NT2/D1 (cell line): ENCODE measurements around the gene RPTOR.

Source experiments
- DNase-seq: peaks from one replicate; pipeline ENCODE4 v3.0.0-alpha.2; 2011; ENCODE audit warnings: low read depth, low spot score
- H3K27me3 ChIP-seq: 2 replicates; pipeline ENCODE4 v1.6.0; 2011; ENCODE audit warnings: mild to moderate bottlenecking; ENCODE audit not compliant: insufficient read length, insufficient read depth
- H3K36me3 ChIP-seq: 2 replicates; pipeline ENCODE4 v1.6.1; 2011; ENCODE audit warnings: mild to moderate bottlenecking, low read length, mixed read lengths; ENCODE audit not compliant: insufficient read depth, insufficient read length
- H3K4me1 ChIP-seq: 2 replicates; pipeline ENCODE4 v1.5.1; 2011; ENCODE audit not compliant: insufficient read depth, insufficient read length
- H3K4me3 ChIP-seq: 2 replicates; pipeline ENCODE4 v1.5.1; 2011; ENCODE audit warnings: low read depth; ENCODE audit not compliant: insufficient read length
- H3K9ac ChIP-seq: 2 replicates; pipeline ENCODE4 v1.6.0; 2011; ENCODE audit warnings: low read depth; ENCODE audit not compliant: insufficient read length
- H3K9me3 ChIP-seq: 2 replicates; pipeline ENCODE4 v1.5.1; 2011; ENCODE audit warnings: mild to moderate bottlenecking, low read length; ENCODE audit not compliant: insufficient read depth
- SUZ12 ChIP-seq: IDR thresholded peaks from 2 replicates; pipeline ENCODE4 v1.6.1; 2011; ENCODE audit not compliant: insufficient read length, insufficient read depth; ENCODE audit errors: extremely low read depth
- YY1 ChIP-seq: IDR thresholded peaks from 2 replicates; pipeline ENCODE4 v1.6.1; 2011; ENCODE audit not compliant: insufficient read length, insufficient read depth
- ZNF274 ChIP-seq: IDR thresholded peaks from 2 replicates; pipeline ENCODE4 v1.6.1; 2011; ENCODE audit warnings: mild to moderate bottlenecking, low read depth, low read length

RPTOR gene

GRCh38 chr17:80703142-80703478 lies 158.5 kb downstream of the RPTOR start:
- DNase-seq, result no peak
- peaks cover 5% of the 10 kb centered on the region for H3K36me3 ChIP-seq
- no peaks in the 10 kb centered on the region for H3K27me3 ChIP-seq
- no peak overlapping the region for H3K4me3 ChIP-seq
- TF ChIP-seq YY1 (no peak), SUZ12 (no peak), ZNF274 (no peak)
- peaks cover 13% of the 10 kb centered on the region for H3K4me1 ChIP-seq
- no peak overlapping the region for H3K9ac ChIP-seq
- no peaks in the 10 kb centered on the region for H3K9me3 ChIP-seq

DNA sequence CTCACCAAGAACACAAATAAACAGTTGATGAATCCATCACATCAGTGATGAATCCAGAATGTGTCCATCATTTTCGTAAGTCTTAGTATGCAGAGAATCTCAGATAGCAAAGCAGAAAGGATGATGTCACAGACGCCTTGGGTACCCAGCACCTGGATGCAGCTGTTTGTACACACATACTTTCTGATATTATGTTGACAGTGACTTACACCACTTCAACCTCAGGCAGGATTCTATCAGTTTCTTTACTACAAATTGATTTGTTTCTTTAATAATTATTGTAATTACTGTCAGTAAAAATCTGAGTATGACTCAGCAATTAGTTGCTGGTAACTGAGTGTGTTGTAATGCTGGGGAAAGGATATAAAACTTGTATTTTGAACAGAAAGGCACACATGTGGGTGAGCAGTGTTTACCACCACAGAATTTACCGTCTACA lies 159.8 kb downstream of the RPTOR start:
- H3K9ac ChIP-seq, result no peak overlapping the region
- H3K4me3 ChIP-seq, result no peak overlapping the region
- no peaks in the 10 kb centered on the region for H3K9me3 ChIP-seq
- TF ChIP-seq SUZ12 (no peak), ZNF274 (no peak), YY1 (no peak)
- H3K4me1 ChIP-seq, result peaks cover 13% of the 10 kb centered on the region
- no peaks in the 10 kb centered on the region for H3K27me3 ChIP-seq
- peaks cover 16% of the 10 kb centered on the region for H3K36me3 ChIP-seq
- DNase-seq, result no peak

GRCh38 chr17:80704894-80705293 lies 160.3 kb downstream of the RPTOR start:
- peaks cover 13% of the 10 kb centered on the region for H3K4me1 ChIP-seq
- DNase-seq, result no peak
- H3K27me3 ChIP-seq, result no peaks in the 10 kb centered on the region
- H3K9ac ChIP-seq, result no peak overlapping the region
- TF ChIP-seq ZNF274, result no peak
- no peak for TF ChIP-seq SUZ12
- TF ChIP-seq YY1, result no peak
- no peaks in the 10 kb centered on the region for H3K9me3 ChIP-seq
- peaks cover 16% of the 10 kb centered on the region for H3K36me3 ChIP-seq
- H3K4me3 ChIP-seq, result no peak overlapping the region

- H3K36me3 ChIP-seq, result peaks cover 16% of the 10 kb centered on the region
- TF ChIP-seq ZNF274 (no peak), YY1 (no peak)
- H3K4me3 ChIP-seq, result no peak overlapping the region
- peaks cover 13% of the 10 kb centered on the region for H3K4me1 ChIP-seq
- no peaks in the 10 kb centered on the region for H3K27me3 ChIP-seq
- DNase-seq, result no peak
- H3K9ac ChIP-seq, result no peak overlapping the region
- H3K9me3 ChIP-seq, result no peaks in the 10 kb centered on the region
These were observed 161.3 kb downstream of the RPTOR start for GRCh38 chr17:80705988-80706387.

GRCh38 chr17:80706463-80706867 lies 161.8 kb downstream of the RPTOR start:
- H3K9me3 ChIP-seq, result no peaks in the 10 kb centered on the region
- TF ChIP-seq YY1, result no peak
- no peak for TF ChIP-seq ZNF274
- no peak for TF ChIP-seq SUZ12
- H3K27me3 ChIP-seq, result no peaks in the 10 kb centered on the region
- peaks cover 13% of the 10 kb centered on the region for H3K4me1 ChIP-seq
- H3K36me3 ChIP-seq, result peaks cover 16% of the 10 kb centered on the region
- peak; percentile 30 for DNase-seq
- no peak overlapping the region for H3K9ac ChIP-seq
- no peak overlapping the region for H3K4me3 ChIP-seq

GRCh38 chr17:80708480-80708879 lies 163.8 kb downstream of the RPTOR start:
- DNase-seq, result no peak
- H3K9ac ChIP-seq, result no peak overlapping the region
- TF ChIP-seq ZNF274, result no peak
- no peak for TF ChIP-seq SUZ12
- no peak for TF ChIP-seq YY1
- H3K36me3 ChIP-seq, result peaks cover 16% of the 10 kb centered on the region
- no peaks in the 10 kb centered on the region for H3K27me3 ChIP-seq
- H3K4me3 ChIP-seq, result no peak overlapping the region
- no peaks in the 10 kb centered on the region for H3K9me3 ChIP-seq
- peaks cover 9% of the 10 kb centered on the region for H3K4me1 ChIP-seq

GRCh38 chr17:80709090-80709695 lies 164.6 kb downstream of the RPTOR start:
- Histone ChIP-seq H3K9ac (no peak overlapping the region), H3K4me3 (no peak overlapping the region), H3K4me1 (peaks cover 9% of the 10 kb centered on the region), H3K36me3 (peaks cover 16% of the 10 kb centered on the region), H3K27me3 (no peaks in the 10 kb centered on the region), H3K9me3 (no peaks in the 10 kb centered on the region)
- TF ChIP-seq SUZ12, result no peak
- no peak for TF ChIP-seq ZNF274
- no peak for TF ChIP-seq YY1
- no peak for DNase-seq

- Histone ChIP-seq H3K36me3 (peaks cover 16% of the 10 kb centered on the region), H3K4me1 (peaks cover 9% of the 10 kb centered on the region), H3K27me3 (no peaks in the 10 kb centered on the region), H3K4me3 (no peak overlapping the region), H3K9me3 (no peaks in the 10 kb centered on the region), H3K9ac (no peak overlapping the region)
- no peak for TF ChIP-seq ZNF274
- TF ChIP-seq YY1, result no peak
- no peak for TF ChIP-seq SUZ12
- no peak for DNase-seq
These were observed 166.2 kb downstream of the RPTOR start for GRCh38 chr17:80710714-80711302.
